Mesenchymal stem cell (in vitro differentiated cells and primary cell): ENCODE measurements around the gene TBC1D16.

Source experiments
- DNase-seq: peaks from one replicate; pipeline ENCODE4 v3.0.0-alpha.2; 2013
- H2AFZ ChIP-seq: one replicate; pipeline ENCODE4 v1.6.1; 2013; ENCODE audit warnings: low read depth, mild to moderate bottlenecking, control low read depth, inconsistent platforms, low read length, moderate library complexity
- H2AK5ac ChIP-seq: 2 replicates; pipeline ENCODE4 v1.6.1; 2013; ENCODE audit warnings: low read length, moderate library complexity, mild to moderate bottlenecking, inconsistent platforms; ENCODE audit not compliant: severe bottlenecking
- H2BK120ac ChIP-seq: one replicate; pipeline ENCODE4 v1.6.1; 2013; ENCODE audit warnings: low read depth, mild to moderate bottlenecking, inconsistent platforms, low read length, moderate library complexity
- H2BK12ac ChIP-seq, 2 experiments: one replicate each; pipeline ENCODE4 v1.6.1; 2013; ENCODE audit warnings: inconsistent platforms in 2 of 2, low read length in 2 of 2, mild to moderate bottlenecking in 2 of 2, moderate library complexity in 2 of 2, control low read depth in 1 of 2
- H2BK15ac ChIP-seq: one replicate; pipeline ENCODE4 v1.6.1; 2013; ENCODE audit warnings: mild to moderate bottlenecking, low read depth, inconsistent platforms; ENCODE audit not compliant: poor library complexity, severe bottlenecking
- H2BK5ac ChIP-seq: 2 replicates; pipeline ENCODE4 v1.6.1; 2013; ENCODE audit warnings: low read depth, mild to moderate bottlenecking, low read length, control low read depth, inconsistent platforms; ENCODE audit not compliant: poor library complexity, severe bottlenecking
- H3K14ac ChIP-seq, 2 experiments: one replicate each; pipeline ENCODE4 v1.6.1; 2013; ENCODE audit warnings: inconsistent platforms in 2 of 2, low read length in 2 of 2, control low read depth in 1 of 2, mild to moderate bottlenecking in 1 of 2, moderate library complexity in 1 of 2
- H3K18ac ChIP-seq, 2 experiments: one replicate each; pipeline ENCODE4 v1.6.1; 2013; ENCODE audit warnings: inconsistent platforms in 2 of 2, low read length in 2 of 2, control low read depth in 1 of 2, low read depth in 1 of 2, mild to moderate bottlenecking in 1 of 2
- H3K23ac ChIP-seq, 2 experiments: one replicate each; pipeline ENCODE4 v1.6.1; 2013; ENCODE audit warnings: inconsistent platforms in 2 of 2, low read length in 2 of 2, mild to moderate bottlenecking in 2 of 2, moderate library complexity in 2 of 2, control low read depth in 1 of 2
- H3K27ac ChIP-seq: 2 replicates; pipeline ENCODE4 v1.5.1; 2013; ENCODE audit warnings: mild to moderate bottlenecking, moderate library complexity, low read length, control low read depth, inconsistent platforms; ENCODE audit not compliant: poor library complexity, severe bottlenecking
- H3K27me3 ChIP-seq, 2 experiments: 2 replicates each; pipeline versions ENCODE4 v1.6.1 to v1.7.0; 2013; ENCODE audit warnings: low read length in 2 of 2, mild to moderate bottlenecking in 2 of 2, moderate library complexity in 2 of 2, control low read depth in 1 of 2, inconsistent platforms in 1 of 2; ENCODE audit not compliant: control insufficient read depth in 1 of 2, insufficient read depth in 1 of 2
- H3K36me3 ChIP-seq, 2 experiments: 2 replicates each; pipeline versions ENCODE4 v1.6.1 to v1.7.0; 2013; ENCODE audit warnings: low read length in 2 of 2, control low read depth in 1 of 2, inconsistent platforms in 1 of 2, low read depth in 1 of 2, mild to moderate bottlenecking in 1 of 2; ENCODE audit not compliant: insufficient read depth in 2 of 2, control insufficient read depth in 1 of 2
- H3K4ac ChIP-seq, 2 experiments: one replicate each; pipeline ENCODE4 v1.6.1; 2013; ENCODE audit warnings: inconsistent platforms in 2 of 2, low read length in 2 of 2, mild to moderate bottlenecking in 2 of 2, moderate library complexity in 2 of 2, control low read depth in 1 of 2, low read depth in 1 of 2
- H3K4me1 ChIP-seq: 2 replicates; pipeline ENCODE4 v1.6.1; 2013; ENCODE audit warnings: low read depth, low read length, control low read depth; ENCODE audit not compliant: control insufficient read depth, insufficient read depth
- H3K4me2 ChIP-seq: 2 replicates; pipeline ENCODE4 v1.6.1; 2013; ENCODE audit warnings: low read length, mild to moderate bottlenecking, inconsistent platforms; ENCODE audit not compliant: poor library complexity, severe bottlenecking
- H3K4me3 ChIP-seq, 2 experiments: 2 replicates each; pipeline versions ENCODE4 v1.5.1 to v1.7.0; 2013; ENCODE audit warnings: low read length in 2 of 2, mild to moderate bottlenecking in 2 of 2, control low read depth in 1 of 2, low read depth in 1 of 2; ENCODE audit not compliant: insufficient read depth in 1 of 2
- H3K79me1 ChIP-seq: replicated peaks from 2 replicates; pipeline ENCODE4 v1.6.1; 2013; ENCODE audit warnings: mild to moderate bottlenecking, control low read depth, low read length, inconsistent platforms; ENCODE audit not compliant: poor library complexity, severe bottlenecking
- H3K9ac ChIP-seq: 2 replicates; pipeline ENCODE4 v1.7.0; 2013; ENCODE audit warnings: mild to moderate bottlenecking, low read length, moderate library complexity
- H3K9me3 ChIP-seq: 2 replicates; pipeline ENCODE4 v1.7.0; 2013; ENCODE audit warnings: mild to moderate bottlenecking, low read length; ENCODE audit not compliant: control insufficient read depth
- H4K8ac ChIP-seq: one replicate; pipeline ENCODE4 v1.6.1; 2013; ENCODE audit warnings: inconsistent platforms, mild to moderate bottlenecking, low read length, moderate library complexity
- H4K91ac ChIP-seq: one replicate; pipeline ENCODE4 v1.6.1; 2013; ENCODE audit warnings: mild to moderate bottlenecking, low read length, inconsistent platforms
- WGBS: methylation state at CpG from one replicate; pipeline ENCODE4 v1.1.7; 2013; ENCODE audit warnings: mixed read lengths; 5-methylcytosine and 5-hydroxymethylcytosine counted together

Gene TBC1D16

DNA sequence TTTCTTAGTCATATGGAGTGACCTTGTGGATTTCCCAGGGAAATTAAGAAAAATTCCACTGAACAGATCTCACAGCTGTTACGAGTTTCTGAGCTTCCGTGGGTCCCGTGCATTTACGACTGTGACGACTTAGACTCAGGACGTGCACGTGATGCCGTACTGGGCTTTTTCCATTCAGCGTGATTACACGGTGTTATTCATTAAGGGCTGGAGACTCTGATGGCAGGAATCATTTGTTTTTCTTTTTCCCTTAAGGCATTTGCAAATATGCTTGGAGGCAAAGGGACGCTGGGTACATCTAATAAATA is 57.2 kb downstream of the TBC1D16 start:
- peaks cover 6% of the 10 kb centered on the region for H3K4me1 ChIP-seq
- 69% methylated on average over 10 of the region's 11 CpGs for WGBS
- no peak overlapping the region for H3K27ac ChIP-seq
- H3K36me3 ChIP-seq: peaks cover 29 to 42% of the 10 kb centered on the region in 2 experiments
- H2BK120ac ChIP-seq: no peak overlapping the region
- peak overlapping the region; percentile 36 for H3K9ac ChIP-seq
- H3K14ac ChIP-seq: no peak overlapping the region
- H3K18ac ChIP-seq: no peak overlapping the region
- no peak overlapping the region for H2BK12ac ChIP-seq
- no peak overlapping the region for H3K4ac ChIP-seq
- no peak overlapping the region for H4K8ac ChIP-seq
- H3K79me1 ChIP-seq: peaks cover 58% of the 10 kb centered on the region
- no peak overlapping the region for H2BK5ac ChIP-seq
- H3K9me3 ChIP-seq: no peaks in the 10 kb centered on the region
- H3K23ac ChIP-seq: no peak overlapping the region
- H2AFZ ChIP-seq: no peak overlapping the region
- no peak overlapping the region for H3K4me2 ChIP-seq
- DNase-seq: no peak
- H2AK5ac ChIP-seq: no peak overlapping the region
- no peak overlapping the region for H4K91ac ChIP-seq
- no peaks in the 10 kb centered on the region for H3K27me3 ChIP-seq
- H2BK15ac ChIP-seq: no peak overlapping the region
- no peak overlapping the region for H3K4me3 ChIP-seq

- Histone ChIP-seq H3K4me1 (peaks cover 2% of the 10 kb centered on the region), H3K18ac (no peak overlapping the region), H3K27me3 (no peaks in the 10 kb centered on the region), H3K14ac (no peak overlapping the region), H2BK5ac (no peak overlapping the region), H2BK15ac (no peak overlapping the region), H3K23ac (no peak overlapping the region), H4K91ac (no peak overlapping the region), H3K27ac (no peak overlapping the region), H3K9ac (peak overlapping the region; percentile 22), H3K36me3 (peaks cover 27 to 39% of the 10 kb centered on the region in 2 experiments), H3K79me1 (peaks cover 52% of the 10 kb centered on the region), H3K4me2 (no peak overlapping the region), H4K8ac (no peak overlapping the region), H2AK5ac (no peak overlapping the region), H2BK120ac (no peak overlapping the region), H3K9me3 (no peaks in the 10 kb centered on the region), H2BK12ac (no peak overlapping the region), H3K4me3 (no peak overlapping the region), H3K4ac (no peak overlapping the region), H2AFZ (no peak overlapping the region)
- 83% methylated on average over 44 of the region's 47 CpGs for WGBS
- DNase-seq: no peak
Measured at GRCh38 chr17:79977708-79978547, 57.7 kb downstream of the TBC1D16 start.

DNA sequence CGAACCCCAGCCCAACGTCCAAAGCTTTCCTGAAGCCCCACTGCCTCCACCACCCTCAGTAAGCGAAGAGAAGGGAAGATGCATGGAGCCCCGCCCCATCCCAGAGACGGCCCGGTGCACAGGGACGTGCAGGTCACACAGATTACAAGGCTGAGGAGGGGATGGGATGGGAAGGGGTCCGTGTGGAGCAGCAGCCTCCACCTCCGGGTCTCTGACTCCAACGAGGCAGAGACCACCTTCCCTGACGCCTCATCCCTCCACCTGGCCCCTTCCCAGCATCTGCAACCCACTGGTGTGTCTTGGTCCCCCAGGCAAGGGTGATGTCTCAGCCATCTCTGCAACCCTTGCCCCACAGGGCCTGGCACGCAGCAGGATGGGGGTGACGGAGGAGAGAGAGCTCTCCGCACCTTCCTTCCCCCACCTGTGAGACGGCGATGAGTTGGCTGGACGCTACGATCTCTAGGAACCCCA is 58.5 kb downstream of the TBC1D16 start:
- H3K79me1 ChIP-seq: peaks cover 49% of the 10 kb centered on the region
- H3K14ac ChIP-seq: no peak overlapping the region
- H3K4me2 ChIP-seq: no peak overlapping the region
- no peaks in the 10 kb centered on the region for H3K4me1 ChIP-seq
- no peaks in the 10 kb centered on the region for H3K27me3 ChIP-seq
- H2AK5ac ChIP-seq: no peak overlapping the region
- no peak overlapping the region for H2BK5ac ChIP-seq
- WGBS: 95% methylated on average over 18 of the region's 18 CpGs
- no peak overlapping the region for H3K9ac ChIP-seq
- no peak overlapping the region for H3K4me3 ChIP-seq
- H2BK120ac ChIP-seq: no peak overlapping the region
- no peak overlapping the region for H3K4ac ChIP-seq
- DNase-seq: no peak
- no peak overlapping the region for H2BK15ac ChIP-seq
- no peaks in the 10 kb centered on the region for H3K9me3 ChIP-seq
- H2AFZ ChIP-seq: no peak overlapping the region
- H4K91ac ChIP-seq: no peak overlapping the region
- no peak overlapping the region for H3K27ac ChIP-seq
- H3K23ac ChIP-seq: no peak overlapping the region
- peaks cover 33 to 44% of the 10 kb centered on the region in 2 experiments for H3K36me3 ChIP-seq
- no peak overlapping the region for H4K8ac ChIP-seq
- no peak overlapping the region for H2BK12ac ChIP-seq
- no peak overlapping the region for H3K18ac ChIP-seq

GRCh38 chr17:79976451-79976850 is 59.2 kb downstream of the TBC1D16 start:
- DNase-seq: no peak
- 92% methylated on average over 14 of the region's 14 CpGs for WGBS
- no peak overlapping the region for H3K23ac ChIP-seq

More at GRCh38 chr17:79976451-79976850, 59.2 kb downstream of the TBC1D16 start:
- no peak overlapping the region for H3K14ac ChIP-seq
- H3K4me3 ChIP-seq: no peak overlapping the region
- H2AK5ac ChIP-seq: no peak overlapping the region
- H3K27me3 ChIP-seq: no peaks in the 10 kb centered on the region
- H3K27ac ChIP-seq: no peak overlapping the region
- no peak overlapping the region for H2AFZ ChIP-seq
- no peak overlapping the region for H3K4ac ChIP-seq
- peaks cover 39 to 52% of the 10 kb centered on the region in 2 experiments for H3K36me3 ChIP-seq
- H2BK5ac ChIP-seq: no peak overlapping the region
- no peak overlapping the region for H2BK12ac ChIP-seq
- H4K91ac ChIP-seq: no peak overlapping the region
- H3K9ac ChIP-seq: no peak overlapping the region
- no peaks in the 10 kb centered on the region for H3K4me1 ChIP-seq
- no peak overlapping the region for H2BK15ac ChIP-seq
- H3K18ac ChIP-seq: no peak overlapping the region
- H3K9me3 ChIP-seq: no peaks in the 10 kb centered on the region
- no peak overlapping the region for H4K8ac ChIP-seq
- H2BK120ac ChIP-seq: no peak overlapping the region
- no peak overlapping the region for H3K4me2 ChIP-seq
- H3K79me1 ChIP-seq: peaks cover 44% of the 10 kb centered on the region
